ENCODE data around the gene CIPC.

The CIPC gene

DNA sequence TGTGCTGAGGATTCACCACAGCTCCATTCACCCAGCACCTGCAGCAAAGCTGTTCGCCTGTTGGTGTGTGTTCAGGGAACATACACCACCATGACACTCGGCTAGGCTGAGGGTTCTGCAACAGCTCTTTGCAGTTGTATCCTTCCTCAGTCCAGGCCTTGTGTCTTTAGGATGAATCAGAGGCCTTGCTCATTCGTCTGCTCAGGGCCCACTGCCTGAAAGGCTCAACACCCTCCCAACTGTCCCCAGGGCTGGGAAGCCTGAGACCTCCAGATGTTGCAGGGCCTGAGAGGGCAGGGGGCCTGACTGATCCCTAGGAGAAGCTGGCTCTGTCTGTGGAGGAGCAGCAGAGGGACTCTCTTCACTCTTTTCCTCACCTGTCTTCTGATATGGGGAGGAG lies 32.3 kb downstream of the CIPC start:
- no peak for DNase-seq

DNA sequence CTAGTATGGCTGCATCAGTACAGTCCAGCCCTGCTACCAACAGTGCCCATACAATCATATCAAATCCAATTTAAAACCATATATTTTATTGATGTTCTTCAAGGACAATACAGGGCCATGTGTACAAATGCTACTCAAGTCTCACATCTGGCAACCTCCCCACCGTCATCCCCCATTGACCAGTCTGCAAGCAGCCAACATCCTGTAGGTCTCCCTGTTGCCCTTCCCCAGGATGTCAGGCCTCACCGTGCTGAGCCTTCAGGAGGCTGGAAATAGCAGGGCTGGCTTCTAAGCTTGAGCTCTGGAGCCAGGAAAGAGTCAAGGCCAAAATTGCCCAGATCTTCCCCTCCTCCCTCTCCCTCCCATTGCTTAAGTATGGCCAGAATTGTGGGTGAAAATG lies 33.1 kb downstream of the CIPC start:
- DNase-seq = no peak

DNA sequence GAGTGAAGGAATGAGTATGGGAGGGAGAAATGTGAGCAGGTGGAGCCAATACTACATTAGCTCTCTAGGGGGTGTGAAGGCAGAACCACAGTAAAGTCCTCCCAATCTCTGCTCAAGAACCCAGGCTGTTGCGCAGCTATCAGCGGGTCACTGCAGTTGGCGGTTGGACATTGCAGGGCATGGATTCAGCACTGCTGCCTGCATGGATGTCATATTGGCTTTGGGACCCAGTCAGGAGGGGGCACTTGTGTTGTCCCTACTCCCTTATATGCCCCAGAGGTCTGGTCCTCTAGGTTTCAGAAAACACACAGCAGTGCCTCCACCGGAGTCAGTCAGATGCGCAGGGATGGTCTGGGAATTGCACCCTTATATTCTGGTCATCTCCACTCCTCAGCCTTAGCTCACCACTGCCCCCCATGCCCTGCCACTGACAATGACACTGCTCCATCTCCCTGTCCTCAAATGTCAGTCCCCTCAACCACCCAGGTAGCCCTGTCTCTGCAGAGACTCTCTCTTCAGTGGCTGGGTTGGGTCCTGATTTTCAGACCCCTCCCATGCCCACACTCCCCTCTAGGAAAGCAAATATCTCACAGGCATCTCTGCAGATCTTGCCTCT lies 33.9 kb downstream of the CIPC start:
- no peak for DNase-seq

DNA sequence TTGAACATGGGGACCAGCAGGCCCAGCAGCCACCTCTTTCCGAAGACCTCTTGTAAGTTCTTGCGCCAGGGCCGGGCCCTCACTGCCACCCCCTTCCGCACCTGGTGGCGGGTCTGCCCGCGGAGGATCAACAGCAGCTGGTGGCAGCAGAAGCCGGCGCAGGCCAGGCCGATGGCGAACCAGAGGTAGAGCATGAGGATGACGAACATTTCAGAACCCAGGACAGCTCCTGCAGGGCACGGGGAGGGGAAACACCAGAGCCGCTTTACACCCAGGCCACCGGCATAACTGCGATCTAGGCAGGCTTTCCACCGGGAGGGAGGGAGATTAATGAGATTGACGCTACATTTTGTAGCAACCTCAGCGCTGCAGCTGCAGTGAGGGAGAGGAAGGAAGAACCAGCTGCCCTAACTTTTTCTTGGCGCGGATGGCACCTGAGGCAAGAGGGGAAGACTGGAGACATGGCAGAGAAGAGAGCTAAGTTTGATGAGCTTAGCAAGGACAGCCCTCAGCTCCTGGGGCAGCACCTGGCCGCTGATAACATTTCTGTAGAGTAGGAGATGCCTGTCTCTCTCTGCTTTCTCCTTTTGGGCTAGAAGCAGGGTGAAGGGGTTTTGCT lies 35.8 kb downstream of the CIPC start:
- peak; percentile 17 for DNase-seq

- no peak for DNase-seq
Observed at GRCh38 chr14:77139022-77139421, 41.0 kb downstream of the CIPC start.

GRCh38 chr14:77139540-77140358 lies 41.7 kb downstream of the CIPC start:
- DNase-seq = no peak

GRCh38 chr14:77140359-77141213 lies 42.5 kb downstream of the CIPC start:
- no peak for DNase-seq

DNA sequence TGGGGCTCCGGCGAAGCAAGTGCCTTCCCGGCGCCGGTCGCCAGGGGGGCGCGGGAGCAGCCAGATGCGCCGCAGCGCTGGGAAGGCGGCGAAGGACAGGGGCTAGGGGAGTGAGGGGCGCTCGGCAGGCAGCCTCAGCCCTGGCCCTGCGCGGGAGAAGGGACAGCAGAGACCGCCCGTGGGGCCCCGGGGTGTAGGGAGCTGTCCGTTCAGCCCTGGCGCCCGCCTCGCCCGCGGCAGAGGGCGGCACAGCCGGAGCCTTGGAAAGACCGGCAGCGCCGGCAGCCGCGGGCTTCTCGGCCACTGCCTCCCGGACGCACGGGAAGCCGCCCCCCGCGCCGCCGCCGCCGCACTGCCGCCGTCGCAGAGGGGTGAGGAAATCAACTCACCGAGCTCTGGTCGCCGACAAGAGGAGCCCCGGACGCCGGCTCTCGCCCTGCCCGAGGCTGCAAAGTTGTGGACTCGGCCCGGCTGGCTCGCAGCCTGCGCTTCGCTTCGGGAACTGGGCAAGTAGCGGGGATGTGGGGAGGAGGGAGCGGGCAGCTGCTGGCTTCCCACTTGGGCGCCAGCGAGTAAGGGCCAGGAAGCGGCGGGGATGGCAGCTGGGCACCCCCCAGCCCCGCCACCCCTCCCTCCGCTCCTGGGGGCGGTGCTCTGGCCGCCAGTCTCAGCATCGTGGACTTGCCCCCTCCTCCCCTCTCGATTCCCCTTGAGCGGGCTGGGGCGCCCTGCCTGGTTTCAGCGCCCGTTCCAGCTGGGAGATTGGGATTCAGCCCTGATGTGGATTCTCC lies 43.4 kb downstream of the CIPC start, which contains the start of gene ZDHHC22:
Gene ZDHHC22 (minus strand): TSS at position 578 of the 791 bp plus-strand sequence. CDS start 2,053 bp downstream, outside the sequence.
- no peak for DNase-seq

- no peak for DNase-seq
Observed at GRCh38 chr14:77142005-77142800, 44.1 kb downstream of the CIPC start.

GRCh38 chr14:77143071-77143470 lies 45.0 kb downstream of the CIPC start:
- no peak for DNase-seq

GRCh38 chr14:77144412-77145115 lies 46.5 kb downstream of the CIPC start:
- no peak for DNase-seq

DNA sequence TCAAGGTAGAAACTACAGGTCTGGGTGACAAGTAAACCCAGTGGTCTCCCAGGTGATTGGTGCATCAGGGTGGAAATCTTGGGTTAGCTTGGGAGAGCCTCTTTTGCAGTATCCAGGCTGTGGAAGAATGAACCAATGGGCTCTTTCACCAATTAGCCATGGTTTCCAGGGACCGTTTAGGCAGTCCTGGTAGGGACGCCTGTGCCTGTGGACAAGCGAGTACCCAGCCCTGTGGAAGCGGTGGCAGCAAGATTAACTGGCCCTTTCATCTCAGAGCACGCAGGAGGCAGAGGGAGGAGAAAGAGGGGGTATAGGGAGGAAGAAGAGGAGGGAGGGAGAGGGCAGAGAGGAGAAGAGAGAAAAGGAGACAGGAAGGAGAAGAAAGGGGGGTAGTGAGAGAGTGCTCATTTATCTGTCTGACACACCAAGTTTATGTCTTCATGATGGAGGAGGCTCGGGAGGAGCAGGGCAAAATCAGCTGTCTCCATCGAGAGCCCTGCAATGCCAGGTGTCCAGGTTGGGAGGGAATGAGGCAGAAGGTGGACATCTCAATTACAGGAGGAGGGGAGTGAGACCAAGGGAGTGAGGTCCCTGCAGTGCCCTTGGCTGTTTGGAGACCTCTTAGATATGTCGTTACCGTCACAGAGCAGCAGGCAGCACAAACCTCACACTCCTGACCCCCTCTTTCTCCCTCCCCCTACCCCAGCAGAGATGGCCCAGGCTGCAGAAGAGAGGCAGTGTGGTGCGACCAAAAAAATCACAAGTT lies 48.1 kb downstream of the CIPC start:
- no peak for DNase-seq

DNA sequence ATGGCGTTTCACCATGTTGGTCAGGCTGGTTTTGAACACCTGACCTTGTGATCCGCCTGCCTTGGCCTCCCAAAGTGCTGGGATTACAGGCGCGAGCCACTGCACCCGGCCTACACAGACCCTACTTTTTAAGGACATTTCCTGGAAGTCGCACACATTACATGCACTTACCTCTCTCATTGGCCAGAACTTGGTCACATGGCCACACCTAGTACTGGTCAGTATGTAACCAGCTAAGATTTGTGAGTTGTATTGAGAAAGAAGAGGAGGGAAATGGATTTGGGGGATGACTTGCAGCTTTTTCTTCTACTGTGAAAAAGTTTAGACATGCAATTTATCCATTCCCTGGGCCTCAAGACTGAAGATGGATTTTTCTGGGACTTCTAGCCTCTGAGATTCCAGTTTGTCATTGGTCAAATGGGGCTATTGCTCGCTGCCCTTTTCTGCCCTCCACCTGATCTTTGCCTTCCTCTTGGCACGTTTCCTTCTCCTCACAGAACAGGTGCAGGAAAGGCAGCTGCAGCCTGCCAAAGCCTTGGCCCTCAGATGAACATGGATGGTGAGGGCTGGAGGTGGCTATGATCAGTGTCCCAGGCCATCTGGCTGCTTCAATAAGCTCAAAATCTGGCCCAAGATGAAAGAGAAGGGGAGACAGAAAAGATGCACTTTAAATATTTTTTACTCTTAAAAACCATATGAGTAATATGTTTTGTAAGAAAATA lies 50.6 kb downstream of the CIPC start:
- DNase-seq = no peak

DNA sequence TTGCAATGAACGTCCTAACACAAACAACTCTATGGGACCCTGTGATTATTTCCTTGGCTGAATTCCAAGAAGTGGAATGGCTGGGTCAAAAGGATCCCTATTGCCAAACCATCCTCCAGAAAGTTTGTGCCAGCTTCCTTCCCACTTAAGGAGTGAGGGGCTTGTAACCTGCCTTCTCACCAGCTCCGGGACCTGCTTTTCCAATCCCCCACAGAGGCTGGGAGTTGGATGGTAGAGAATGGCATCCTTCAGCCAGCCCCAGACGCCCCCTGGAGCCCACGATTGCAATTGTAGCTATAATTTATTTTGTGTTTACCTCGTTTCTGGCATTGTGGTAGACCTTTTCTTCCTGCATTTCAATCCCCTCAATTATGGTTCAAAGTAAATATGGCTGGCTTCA lies 53.2 kb downstream of the CIPC start:
- DNase-seq = no peak

- no peak for DNase-seq
Observed at GRCh38 chr14:77151918-77152588, 54.0 kb downstream of the CIPC start.

- DNase-seq = no peak
Observed at GRCh38 chr14:77153802-77154201, 55.7 kb downstream of the CIPC start.

DNA sequence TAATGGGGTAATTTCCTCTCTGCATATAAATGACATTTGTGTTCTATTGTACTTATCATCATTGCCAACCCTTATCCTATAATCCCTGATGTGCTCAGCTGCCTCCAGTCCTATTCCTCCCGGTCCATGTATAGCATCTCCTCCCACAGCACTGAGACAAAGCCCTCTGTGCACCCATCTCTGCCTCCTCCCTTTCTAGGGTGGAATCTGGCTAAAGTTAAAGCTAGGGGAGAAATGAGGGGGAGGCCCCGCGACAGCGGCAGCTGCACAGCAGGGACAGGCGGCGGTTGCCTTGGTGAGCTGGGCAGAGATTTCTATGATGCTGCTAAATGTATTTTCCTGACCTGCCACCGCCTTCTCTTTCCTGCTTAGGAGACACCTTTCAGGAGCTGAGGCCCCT lies 56.4 kb downstream of the CIPC start:
- DNase-seq = no peak

GRCh38 chr14:77155083-77155482 lies 57.0 kb downstream of the CIPC start:
- no peak for DNase-seq

DNA sequence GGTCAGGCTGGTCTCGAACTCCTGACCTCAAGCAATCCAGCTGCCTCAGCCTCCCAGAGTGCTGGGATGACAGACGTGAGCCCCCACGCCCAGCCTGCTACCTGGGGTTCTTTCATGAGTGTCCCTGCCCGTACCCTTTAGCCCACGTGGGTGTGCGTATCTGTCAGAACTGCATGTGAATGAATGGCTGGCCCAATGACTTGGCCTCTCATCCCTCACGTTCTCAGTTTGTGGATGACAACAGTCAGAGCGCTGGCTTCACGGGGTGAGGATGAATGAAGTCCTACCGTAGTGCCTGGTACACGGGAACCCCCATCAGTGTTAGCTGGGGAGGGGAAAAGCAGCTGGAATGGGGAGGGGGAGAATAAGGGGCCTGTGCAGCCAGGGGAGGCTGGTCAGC lies 59.7 kb downstream of the CIPC start:
- DNase-seq = no peak

Measured in activated effector memory CD4-positive, alpha-beta T cell treated with Interleukin-2 at 50 U/mL for 16 hours (primary cell).